IMR-90 (cell line): Measurements from ENCODE around the gene MRGPRD. TPM values are rescaled to one million over a fixed set of nuclear protein-coding genes. Genes with fewer than 3 reads are reported as not detected.

Experiments used
- ATAC-seq: fragments of 200-7000 bp; cut with Tn5 transposase; 2 replicates; pipeline ENCODE4 v1.9.1; 2020; ENCODE audit warnings: low read depth, mild to moderate bottlenecking, moderate library complexity
- BruUV-seq: library from RNA; stranded (reverse); fragments of 400-500 nt; replicated peaks from 2 replicates; lab custom pipeline; 2021; lab: Mats Ljungman, UMichigan
- CTCF ChIA-PET: fragments of 300-600 bp; formaldehyde crosslinking; extraction: SDS; loops from one replicate; lab custom pipeline; 2021; ENCODE audit warnings: antibody characterized with exemption; lab: Yijun Ruan, JAX
- POLR2A ChIA-PET: fragments of 300-600 bp; sonication (Branson Sonifier 250); formaldehyde crosslinking; loops from one replicate; lab custom pipeline; 2022; ENCODE audit warnings: antibody characterized with exemption; ENCODE audit not compliant: unreplicated experiment; lab: Charles Lee
- DNase-seq: peaks from one replicate; pipeline ENCODE4 v3.0.0; 2013
- H2AFZ ChIP-seq: replicated peaks from 2 replicates; pipeline ENCODE3; 2013; ENCODE audit warnings: low read length, mild to moderate bottlenecking; ENCODE audit not compliant: poor library complexity
- H2AK5ac ChIP-seq: 2 replicates; pipeline ENCODE4 v1.6.1; 2013; ENCODE audit warnings: low read depth, low read length, inconsistent platforms
- H2AK9ac ChIP-seq: replicated peaks from 2 replicates; pipeline ENCODE3; 2013; ENCODE audit warnings: mild to moderate bottlenecking, low read depth, low read length, moderate library complexity; ENCODE audit not compliant: poor library complexity
- H2BK120ac ChIP-seq: 2 replicates; pipeline ENCODE4 v1.6.1; 2013; ENCODE audit warnings: low read depth, low read length, inconsistent platforms
- H2BK15ac ChIP-seq: 3 replicates; pipeline ENCODE4 v1.6.1; 2013; ENCODE audit warnings: low read depth, low read length, inconsistent platforms
- H2BK20ac ChIP-seq: 2 replicates; pipeline ENCODE4 v1.6.1; 2013; ENCODE audit warnings: low read depth, mild to moderate bottlenecking, inconsistent platforms, low read length, moderate library complexity
- H2BK5ac ChIP-seq: 2 replicates; pipeline ENCODE4 v1.6.1; 2013; ENCODE audit warnings: mild to moderate bottlenecking, low read depth, low read length, inconsistent platforms; ENCODE audit not compliant: poor library complexity, severe bottlenecking
- H3K14ac ChIP-seq: replicated peaks from 2 replicates; pipeline ENCODE4 v1.6.1; 2013; ENCODE audit warnings: low read depth, low read length, inconsistent platforms
- H3K18ac ChIP-seq: 2 replicates; pipeline ENCODE4 v1.6.1; 2013; ENCODE audit warnings: low read depth, low read length, control low read depth
- H3K23ac ChIP-seq: 2 replicates; pipeline ENCODE4 v1.6.1; 2013; ENCODE audit warnings: low read depth, low read length, inconsistent platforms
- H3K27ac ChIP-seq: 2 replicates; pipeline ENCODE4 v1.5.1; 2013; ENCODE audit warnings: mild to moderate bottlenecking, control low read depth, low read length; ENCODE audit not compliant: insufficient read depth
- H3K27me3 ChIP-seq: 2 replicates; pipeline ENCODE4 v1.6.1; 2013; ENCODE audit warnings: low read length; ENCODE audit not compliant: control insufficient read depth, insufficient read depth
- H3K36me3 ChIP-seq: 2 replicates; pipeline ENCODE4 v1.6.1; 2013; ENCODE audit warnings: low read length, mixed read lengths; ENCODE audit not compliant: control insufficient read depth, insufficient read depth
- H3K4ac ChIP-seq: 2 replicates; pipeline ENCODE4 v1.6.1; 2013; ENCODE audit warnings: low read depth, low read length, inconsistent platforms
- H3K4me1 ChIP-seq: 2 replicates; pipeline ENCODE4 v1.6.1; 2013; ENCODE audit warnings: low read length, mixed read lengths; ENCODE audit not compliant: control insufficient read depth, insufficient read depth
- H3K4me2 ChIP-seq: 2 replicates; pipeline ENCODE4 v1.6.1; 2013; ENCODE audit warnings: low read depth, mild to moderate bottlenecking, control low read depth, low read length, moderate library complexity
- H3K4me3 ChIP-seq: 2 replicates; pipeline ENCODE4 v1.5.1; 2013; ENCODE audit warnings: low read depth, mild to moderate bottlenecking, control low read depth, low read length, moderate library complexity; ENCODE audit not compliant: insufficient read depth
- H3K56ac ChIP-seq: 2 replicates; pipeline ENCODE4 v1.6.1; 2013; ENCODE audit warnings: low read length, inconsistent platforms; ENCODE audit not compliant: insufficient read depth; ENCODE audit errors: extremely low read depth
- H3K79me1 ChIP-seq, 2 experiments: 2 replicates each; pipeline ENCODE4 v1.6.1; 2013; ENCODE audit warnings: low read length in 2 of 2, inconsistent platforms in 1 of 2, low read depth in 1 of 2
- H3K9ac ChIP-seq: 2 replicates; pipeline ENCODE4 v1.6.1; 2013; ENCODE audit warnings: low read depth, low read length, control low read depth
- H3K9me1 ChIP-seq: 2 replicates; pipeline ENCODE4 v1.6.1; 2013; ENCODE audit warnings: low read length, inconsistent platforms; ENCODE audit not compliant: insufficient read depth
- H3K9me3 ChIP-seq: 2 replicates; pipeline ENCODE4 v1.6.1; 2013; ENCODE audit warnings: low read length; ENCODE audit not compliant: control insufficient read depth, insufficient read depth
- H4K20me1 ChIP-seq: 2 replicates; pipeline ENCODE4 v1.6.1; 2013; ENCODE audit warnings: low read length, inconsistent platforms; ENCODE audit not compliant: insufficient read depth
- H4K5ac ChIP-seq: 2 replicates; pipeline ENCODE4 v1.6.1; 2013; ENCODE audit warnings: mild to moderate bottlenecking, low read depth, low read length, control low read depth
- H4K8ac ChIP-seq, 2 experiments: 2 replicates each; pipeline ENCODE4 v1.6.1; 2013; ENCODE audit warnings: low read depth in 2 of 2, low read length in 2 of 2, control low read depth in 1 of 2, inconsistent platforms in 1 of 2
- H4K91ac ChIP-seq: 2 replicates; pipeline ENCODE4 v1.6.1; 2013; ENCODE audit warnings: low read depth, low read length, inconsistent platforms; ENCODE audit not compliant: insufficient read depth
- CEBPB ChIP-seq: IDR thresholded peaks from 2 replicates; pipeline ENCODE4 v1.6.1; 2012; ENCODE audit warnings: low read depth, low read length, improper control_type of control experiment
- FOS ChIP-seq: fragments of 150-350 bp; IDR thresholded peaks from 2 replicates; pipeline ENCODE4 v1.6.1; 2016; ENCODE audit warnings: low read depth, low read length
- MAFK ChIP-seq: IDR thresholded peaks from 2 replicates; pipeline ENCODE4 v1.6.1; 2012; ENCODE audit warnings: low read depth, low read length, improper control_type of control experiment
- MAZ ChIP-seq: IDR thresholded peaks from 2 replicates; pipeline ENCODE4 v1.6.1; 2012; ENCODE audit warnings: low read depth, mild to moderate bottlenecking, low read length, improper control_type of control experiment, moderate library complexity, borderline replicate concordance
- RAD21 ChIP-seq: IDR thresholded peaks from 2 replicates; pipeline ENCODE4 v1.6.1; 2012; ENCODE audit warnings: low read length, improper control_type of control experiment
- RCOR1 ChIP-seq: IDR thresholded peaks from 2 replicates; pipeline ENCODE4 v1.6.1; 2012; ENCODE audit warnings: mild to moderate bottlenecking, low read length, improper control_type of control experiment; ENCODE audit not compliant: insufficient replicate concordance
- RFX5 ChIP-seq: IDR thresholded peaks from 2 replicates; pipeline ENCODE4 v1.8.0; 2012; ENCODE audit warnings: low read depth, mild to moderate bottlenecking, low read length, moderate library complexity
- SMC3 ChIP-seq: fragments of 150-350 bp; IDR thresholded peaks from 2 replicates; pipeline ENCODE4 v1.6.1; 2016; ENCODE audit warnings: low read depth, mild to moderate bottlenecking, antibody characterized with exemption, low read length, moderate library complexity
- USF2 ChIP-seq: fragments of 150-350 bp; IDR thresholded peaks from 2 replicates; pipeline ENCODE4 v1.6.1; 2017; ENCODE audit warnings: mild to moderate bottlenecking, antibody characterized with exemption, low read length, low read depth
- WGBS, 2 experiments: methylation state at CpG; one replicate each; pipeline versions ENCODE4 v1.1.5 to v1.1.7; 2013; ENCODE audit warnings: missing lambda C conversion rate in 2 of 2; ENCODE audit not compliant: insufficient read length in 1 of 2; ENCODE audit errors: extremely low coverage in 2 of 2; 5-methylcytosine and 5-hydroxymethylcytosine counted together
- dilution Hi-C: fragments of 300-500 bp; cut with HindIII; formaldehyde crosslinking; loops from one replicate; pipeline ENCODE4 v1.14.3; 2018; ENCODE audit warnings: low sequenced_read_pairs; ENCODE audit not compliant: unreplicated experiment
- in situ Hi-C: fragments of 300-500 bp; cut with MboI; formaldehyde crosslinking; loops from 3 replicates; pipeline ENCODE4 v1.14.3; 2019; ENCODE audit warnings: low sequenced_read_pairs, inconsistent platforms, mixed read lengths
- intact Hi-C: fragments of 100-400 bp; cut with micrococcal nuclease; formaldehyde crosslinking; loops from 2 replicates; pipeline ENCODE4 v1.10.0; 2022
- polyA plus RNA-seq, 3 experiments: library from polyadenylated mRNA; depleted of rRNA; stranded (reverse); fragments of >200 nt; gene quantifications; 2 replicates each; pipeline ENCODE4 v1.2.3, GENCODE V29; 2012; ENCODE audit warnings: low replicate concordance in 1 of 3
- total RNA-seq: library from RNA; depleted of rRNA; stranded (reverse); fragments of >200 nt; gene quantifications from 2 replicates; pipeline ENCODE4 v1.2.3, GENCODE V29; 2012

Gene MRGPRD
- total and polyA plus RNA-seq, 2 of the 4 experiments (the other 2 are of a cell fraction), result not detected

- no peak overlapping the region for H2BK15ac ChIP-seq
- no peak overlapping the region for H4K91ac ChIP-seq
- in situ Hi-C loops, result loop anchor here (25.0 kb wide), 1 partner anchor 727 kb away; no protein-coding TSS in a partner anchor
- no peak overlapping the region for H3K4ac ChIP-seq
- H4K5ac ChIP-seq, result no peak overlapping the region
- no peak overlapping the region for H3K23ac ChIP-seq
- no peak overlapping the region for H3K9ac ChIP-seq
- H2BK120ac ChIP-seq, result no peak overlapping the region
- dilution Hi-C loops, result no loop called here
- no peak overlapping the region for H3K4me3 ChIP-seq
- H4K20me1 ChIP-seq, result no peaks in the 10 kb centered on the region
- 95% methylated on average over 15 of the region's 29 CpGs; no CpG with 5 or more reads in 1 of the 2 experiments for WGBS, 2 experiments
- ATAC-seq (no peak), DNase-seq (no peak)
- no peak overlapping the region for H3K27ac ChIP-seq
- H4K8ac ChIP-seq, result no peak overlapping the region
- no peaks in the 10 kb centered on the region for H3K9me3 ChIP-seq
- ChIA-PET POLR2A (no interaction called here), CTCF (no interaction called here)
- H3K27me3 ChIP-seq, result no peaks in the 10 kb centered on the region
- no peak overlapping the region for H2AFZ ChIP-seq
- intact Hi-C loops, result no loop called here
- H3K4me1 ChIP-seq, result no peaks in the 10 kb centered on the region
- no peak for TF ChIP-seq RAD21
- TF ChIP-seq RFX5, result no peak
- no peak for TF ChIP-seq USF2
- TF ChIP-seq SMC3, result no peak
- TF ChIP-seq CEBPB, result no peak
- no peak for TF ChIP-seq RCOR1
- no peak for TF ChIP-seq FOS
- no peak for TF ChIP-seq MAZ
- TF ChIP-seq MAFK, result no peak
- peaks cover 72% of the 10 kb centered on the region for H3K36me3 ChIP-seq
- H3K56ac ChIP-seq, result no peak overlapping the region
- BruUV-seq, result no TSS peak
- no peak overlapping the region for H2AK5ac ChIP-seq
- no peak overlapping the region for H2AK9ac ChIP-seq
- H3K14ac ChIP-seq, result no peak overlapping the region
- no peak overlapping the region for H3K4me2 ChIP-seq
- H3K9me1 ChIP-seq, result no peaks in the 10 kb centered on the region; the same call in 1 of the 2 replicates
- H2BK5ac ChIP-seq, result no peak overlapping the region
- H3K18ac ChIP-seq, result no peak overlapping the region
- no peak overlapping the region for H2BK20ac ChIP-seq
- H3K79me1 ChIP-seq, result no peaks in the 10 kb centered on the region
Observed at GRCh38 chr11:68935516-68936357, 45.0 kb downstream of the MRGPRD start.
